Measurements from ENCODE around the gene CACFD1. TPM values are rescaled to one million over a fixed set of nuclear protein-coding genes. Genes with fewer than 3 reads are reported as not detected.

Gene CACFD1
- total RNA-seq, 1 experiment from 2014 or later, result 27.0 TPM

DNA sequence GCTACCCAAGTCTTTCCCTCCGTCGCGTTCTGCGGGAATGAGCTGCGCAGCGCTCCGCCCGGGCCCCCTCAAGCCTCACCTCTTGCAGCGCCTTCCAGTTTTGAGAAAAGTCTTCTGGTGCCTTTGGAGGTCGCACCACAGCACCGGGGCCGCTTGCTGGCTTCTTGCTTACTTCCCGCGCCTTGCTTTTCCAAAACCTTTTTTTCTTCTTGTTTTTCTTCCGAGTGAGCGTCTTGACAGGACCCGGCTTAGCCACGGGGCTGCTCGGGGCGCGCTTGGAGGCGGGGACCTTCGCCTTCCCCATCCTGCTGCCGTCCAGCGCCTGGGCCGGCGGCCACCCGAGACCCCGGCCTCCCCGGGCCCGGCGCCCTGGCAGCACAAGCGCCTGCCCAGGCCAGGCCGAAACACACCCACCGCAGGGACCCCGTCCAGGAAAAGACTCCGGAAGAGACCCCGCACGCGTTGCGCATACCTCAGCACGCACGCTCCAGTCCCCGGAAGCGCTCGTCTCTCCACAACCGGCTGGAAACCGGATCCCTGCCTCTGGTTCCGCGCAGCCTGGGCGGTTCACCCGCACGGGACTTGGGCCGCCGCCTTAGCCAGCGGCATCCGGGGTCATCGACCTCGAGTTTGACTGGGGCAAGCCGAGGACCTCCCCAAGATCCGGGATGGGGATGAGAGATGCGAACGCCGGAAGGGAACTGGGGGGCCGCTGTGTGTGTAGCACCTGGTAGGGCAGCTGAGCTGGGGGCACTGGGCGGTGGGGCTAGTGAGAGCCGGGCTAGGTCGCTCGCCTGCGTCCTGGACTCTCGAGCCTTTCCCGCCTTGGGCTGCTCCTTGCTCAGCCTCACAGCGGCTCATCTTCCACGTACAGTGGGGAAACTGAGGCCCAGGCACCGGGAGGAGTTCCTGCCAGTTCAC is 42.0 kb upstream of the CACFD1 start, which contains the start of gene REXO4:
Gene REXO4 (minus strand): TSS at position 470 of the 921 bp plus-strand sequence. CDS start 166 bp downstream, at position 304.
- CTCF ChIA-PET, result interaction anchor here (0.5 to 0.9 kb wide), 2 partner anchors 42 to 82 kb away, joined by 3 to 5 read pairs; partner anchors contain the start of genes CACFD1 and SURF6
- H3K4me3 ChIP-seq (ENCODE audit: low read depth, low read length), result peak within 1 kb of the TSS; percentile 65
- Mint-ChIP-seq H3K4me1 (ENCODE audit: low read depth, unreplicated experiment) (peaks cover 11% of the 10 kb centered on the region), H3K27me3 (ENCODE audit: insufficient read depth, unreplicated experiment) (no peaks in the 10 kb centered on the region), H3K9me3 (ENCODE audit: unreplicated experiment) (no peaks in the 10 kb centered on the region), H3K4me3 (ENCODE audit: unreplicated experiment) (peak within 1 kb of the TSS; percentile 86), H3K27ac (ENCODE audit: unreplicated experiment) (peak within 1 kb of the TSS; percentile 84), H3K36me3 (ENCODE audit: insufficient read depth, unreplicated experiment) (peaks cover 23% of the 10 kb centered on the region)
- H3K27me3 ChIP-seq (replicated peaks; ENCODE audit: control insufficient read depth, insufficient read depth, low read length), result no peaks in the 10 kb centered on the region
- POLR2A ChIA-PET, result interaction anchor here (1.3 to 2.9 kb wide), 2 partner anchors 42 to 388 kb away, joined by 3 to 28 read pairs; partner anchors contain the start of gene CACFD1
- peaks cover 3% of the 10 kb centered on the region; the same call in 1 of the 2 replicates for H3K36me3 ChIP-seq (ENCODE audit: control insufficient read depth, insufficient read depth, low read length)
- TF ChIP-seq CTCF (IDR thresholded peaks at IDR 0.05; ENCODE audit: insufficient read depth in 1 of 2, low read depth in 1 of 2, low read length in 1 of 2, severe bottlenecking in 1 of 2, unreplicated experiment in 1 of 2), result no peak
- intact Hi-C loops (cut with micrococcal nuclease; ENCODE audit: unreplicated experiment), result loop anchor here (5.0 kb wide), 1 partner anchor 40 kb away; the partner anchor contains the start of gene CACFD1
- H3K4me1 ChIP-seq, result peaks cover 12% of the 10 kb centered on the region
- H3K9me3 ChIP-seq, result no peaks in the 10 kb centered on the region
- DNase-seq, result peak; percentile 93 to 95
- TSS peak; percentile 68 for BruUV-seq (replicated peaks)

GRCh38 chr9:133419005-133419404 is 40.8 kb upstream of the CACFD1 start:
- POLR2A ChIA-PET, result interaction anchor here (1.3 to 2.9 kb wide), 2 partner anchors 41 to 389 kb away, joined by 3 to 28 read pairs; partner anchors contain the start of gene CACFD1
- BruUV-seq (replicated peaks), result no TSS peak
- TF ChIP-seq CTCF (IDR thresholded peaks at IDR 0.05; ENCODE audit: insufficient read depth in 1 of 2, low read depth in 1 of 2, low read length in 1 of 2, severe bottlenecking in 1 of 2, unreplicated experiment in 1 of 2), result no peak
- CTCF ChIA-PET, result interaction anchor here (0.6 kb wide), 1 partner anchor 63 kb away, joined by 3 read pairs; no protein-coding TSS in a partner anchor
- Mint-ChIP-seq H3K27ac (ENCODE audit: unreplicated experiment) (peak overlapping the region; percentile 84), H3K4me3 (ENCODE audit: unreplicated experiment) (peak overlapping the region; percentile 86), H3K36me3 (ENCODE audit: insufficient read depth, unreplicated experiment) (peaks cover 11% of the 10 kb centered on the region), H3K27me3 (ENCODE audit: insufficient read depth, unreplicated experiment) (no peaks in the 10 kb centered on the region), H3K4me1 (ENCODE audit: low read depth, unreplicated experiment) (peaks cover 11% of the 10 kb centered on the region), H3K9me3 (ENCODE audit: unreplicated experiment) (no peaks in the 10 kb centered on the region)
- Histone ChIP-seq H3K9me3 (no peaks in the 10 kb centered on the region), H3K36me3 (ENCODE audit: control insufficient read depth, insufficient read depth, low read length) (0 out of 2 replicates have a peak, but pooled peaks cover 2% of the 10 kb centered on the region), H3K27me3 (replicated peaks; ENCODE audit: control insufficient read depth, insufficient read depth, low read length) (no peaks in the 10 kb centered on the region), H3K4me1 (peaks cover 12% of the 10 kb centered on the region), H3K4me3 (ENCODE audit: low read depth, low read length) (peak overlapping the region; percentile 65)
- no peak for DNase-seq
- intact Hi-C loops (cut with micrococcal nuclease; ENCODE audit: unreplicated experiment), result loop anchor here (5.0 kb wide), 1 partner anchor 38 kb away; the partner anchor contains the start of gene CACFD1

- BruUV-seq (replicated peaks), result no TSS peak
- Mint-ChIP-seq H3K36me3 (ENCODE audit: insufficient read depth, unreplicated experiment) (no peaks in the 10 kb centered on the region), H3K4me3 (ENCODE audit: unreplicated experiment) (no peak overlapping the region), H3K27me3 (ENCODE audit: insufficient read depth, unreplicated experiment) (no peaks in the 10 kb centered on the region), H3K9me3 (ENCODE audit: unreplicated experiment) (no peaks in the 10 kb centered on the region), H3K27ac (ENCODE audit: unreplicated experiment) (no peak overlapping the region), H3K4me1 (ENCODE audit: low read depth, unreplicated experiment) (peaks cover 11% of the 10 kb centered on the region)
- intact Hi-C loops (cut with micrococcal nuclease; ENCODE audit: unreplicated experiment), result no loop called here
- Histone ChIP-seq H3K4me1 (peaks cover 12% of the 10 kb centered on the region), H3K36me3 (ENCODE audit: control insufficient read depth, insufficient read depth, low read length) (0 out of 2 replicates have a peak, but pooled peaks cover under 1% of the 10 kb centered on the region), H3K4me3 (ENCODE audit: low read depth, low read length) (no peak overlapping the region), H3K27me3 (replicated peaks; ENCODE audit: control insufficient read depth, insufficient read depth, low read length) (no peaks in the 10 kb centered on the region), H3K9me3 (no peaks in the 10 kb centered on the region)
- DNase-seq, result no peak
- no peak for TF ChIP-seq CTCF (IDR thresholded peaks at IDR 0.05; ENCODE audit: insufficient read depth in 1 of 2, low read depth in 1 of 2, low read length in 1 of 2, severe bottlenecking in 1 of 2, unreplicated experiment in 1 of 2)
- ChIA-PET POLR2A (no interaction called here), CTCF (no interaction called here)
These were observed 39.4 kb upstream of the CACFD1 start for GRCh38 chr9:133420392-133420827.
